ENCODE results near the gene UQCRHL. TPM values are rescaled to one million over a fixed set of nuclear protein-coding genes. Genes with fewer than 3 reads are reported as not detected.

The UQCRHL gene
- total RNA-seq, 6 donors from 2014 or later = 0.57 to 2.1 (median 1.1) TPM

GRCh38 chr1:15796086-15796462 lies 11.4 kb downstream of the UQCRHL start:
- DNase-seq = no peak
- no peaks in the 10 kb centered on the region for H3K27me3 ChIP-seq
- peak overlapping the region in 1 of 4 donors; percentile 47 for H3K27ac ChIP-seq
- peaks cover 30 to 42% (median 33%) of the 10 kb centered on the region in 4 donors for H3K4me1 ChIP-seq
- no peaks in the 10 kb centered on the region for H3K9me3 ChIP-seq
- WGBS, 2 donors = 97 to 100% methylated on average over 2 of the region's 2 CpGs
- TF ChIP-seq EP300 (IDR thresholded peaks at IDR 0.05) (no peak), POLR2AphosphoS5 (IDR thresholded peaks at IDR 0.05) (no peak), POLR2A (IDR thresholded peaks at IDR 0.05) (no peak)
- TF ChIP-seq, protein P1, sequence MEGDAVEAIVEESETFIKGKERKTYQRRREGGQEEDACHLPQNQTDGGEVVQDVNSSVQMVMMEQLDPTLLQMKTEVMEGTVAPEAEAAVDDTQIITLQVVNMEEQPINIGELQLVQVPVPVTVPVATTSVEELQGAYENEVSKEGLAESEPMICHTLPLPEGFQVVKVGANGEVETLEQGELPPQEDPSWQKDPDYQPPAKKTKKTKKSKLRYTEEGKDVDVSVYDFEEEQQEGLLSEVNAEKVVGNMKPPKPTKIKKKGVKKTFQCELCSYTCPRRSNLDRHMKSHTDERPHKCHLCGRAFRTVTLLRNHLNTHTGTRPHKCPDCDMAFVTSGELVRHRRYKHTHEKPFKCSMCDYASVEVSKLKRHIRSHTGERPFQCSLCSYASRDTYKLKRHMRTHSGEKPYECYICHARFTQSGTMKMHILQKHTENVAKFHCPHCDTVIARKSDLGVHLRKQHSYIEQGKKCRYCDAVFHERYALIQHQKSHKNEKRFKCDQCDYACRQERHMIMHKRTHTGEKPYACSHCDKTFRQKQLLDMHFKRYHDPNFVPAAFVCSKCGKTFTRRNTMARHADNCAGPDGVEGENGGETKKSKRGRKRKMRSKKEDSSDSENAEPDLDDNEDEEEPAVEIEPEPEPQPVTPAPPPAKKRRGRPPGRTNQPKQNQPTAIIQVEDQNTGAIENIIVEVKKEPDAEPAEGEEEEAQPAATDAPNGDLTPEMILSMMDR (IDR thresholded peaks at IDR 0.05) = no peak
- H3K4me3 ChIP-seq = no peak overlapping the region
- H3K36me3 ChIP-seq = no peaks in the 10 kb centered on the region
- no peak for ATAC-seq (ENCODE audit: low FRiP score in 2 of 2)

DNA sequence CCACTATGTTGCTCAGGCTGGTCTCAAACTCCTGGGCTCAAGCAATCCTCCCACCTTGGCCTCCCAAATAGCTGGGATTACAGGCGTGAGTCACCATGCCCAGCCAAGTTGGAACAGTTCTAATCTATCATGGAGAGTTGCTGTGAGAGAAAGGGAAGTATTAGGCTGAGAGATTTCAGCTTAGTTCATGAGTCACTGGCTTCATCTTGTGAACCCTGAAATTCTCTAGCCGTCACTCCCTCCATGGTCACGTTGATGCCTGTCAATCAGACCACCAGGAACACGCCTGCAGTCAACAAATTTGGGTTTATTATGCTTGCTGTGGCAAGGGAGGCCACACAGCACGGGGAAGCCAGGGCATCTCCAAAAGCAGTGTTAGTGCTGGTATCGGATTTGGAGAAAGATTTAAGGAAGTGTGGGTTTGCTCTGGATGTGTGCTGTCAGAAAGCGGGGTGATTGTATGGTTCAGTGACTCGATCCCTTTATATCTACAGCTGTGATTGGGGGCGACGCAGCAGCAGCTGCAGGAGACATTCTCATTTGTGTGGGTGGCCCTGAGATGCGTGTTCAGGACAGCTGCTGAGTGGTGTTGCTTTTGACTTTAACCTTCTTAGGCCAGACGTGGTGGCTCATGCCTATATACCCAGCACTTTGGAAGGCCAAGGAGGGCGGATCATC lies 18.7 kb downstream of the UQCRHL start:
- Histone ChIP-seq H3K9me3 (no peaks in the 10 kb centered on the region), H3K4me3 (no peak overlapping the region), H3K27ac (peak overlapping the region in 1 of 4 donors; percentile 7), H3K27me3 (no peaks in the 10 kb centered on the region), H3K36me3 (peaks cover 0 to 7% (median 0%) of the 10 kb centered on the region in 4 donors), H3K4me1 (peaks cover 3 to 13% (median 8%) of the 10 kb centered on the region in 4 donors)
- DNase-seq (peak in 1 of 2 donors; percentile 38), ATAC-seq (ENCODE audit: low FRiP score in 2 of 2) (peak in 1 of 2 donors; percentile 35)
- peak in 1 of 4 donors; percentile 22 for TF ChIP-seq POLR2A (IDR thresholded peaks at IDR 0.05)
- TF ChIP-seq, protein P1 (IDR thresholded peaks at IDR 0.05) = no peak
- no peak for TF ChIP-seq EP300 (IDR thresholded peaks at IDR 0.05)
- TF ChIP-seq POLR2AphosphoS5 (IDR thresholded peaks at IDR 0.05) = no peak
- WGBS, 2 donors = 72 to 80% methylated on average over 13 of the region's 13 CpGs

GRCh38 chr1:15786581-15786980 lies 20.9 kb downstream of the UQCRHL start:
- TF ChIP-seq EP300 (IDR thresholded peaks at IDR 0.05) = no peak
- TF ChIP-seq POLR2AphosphoS5 (IDR thresholded peaks at IDR 0.05) = no peak
- TF ChIP-seq, protein P1 (IDR thresholded peaks at IDR 0.05) = no peak
- no peak for TF ChIP-seq POLR2A (IDR thresholded peaks at IDR 0.05)
- H3K9me3 ChIP-seq = no peaks in the 10 kb centered on the region
- H3K4me3 ChIP-seq = no peak overlapping the region
- no peaks in the 10 kb centered on the region for H3K27me3 ChIP-seq
- peaks cover 0 to 15% (median 0%) of the 10 kb centered on the region in 4 donors for H3K36me3 ChIP-seq
- DNase-seq = peak in 1 of 2 donors; percentile 31
- H3K27ac ChIP-seq = no peak overlapping the region
- peak in 1 of 2 donors; percentile 73 for ATAC-seq (ENCODE audit: low FRiP score in 2 of 2)
- H3K4me1 ChIP-seq = peaks cover 0 to 8% (median 4%) of the 10 kb centered on the region in 4 donors
- WGBS, 2 donors = 62 to 72% methylated on average over 6 to 10 of the region's 10 CpGs

DNA sequence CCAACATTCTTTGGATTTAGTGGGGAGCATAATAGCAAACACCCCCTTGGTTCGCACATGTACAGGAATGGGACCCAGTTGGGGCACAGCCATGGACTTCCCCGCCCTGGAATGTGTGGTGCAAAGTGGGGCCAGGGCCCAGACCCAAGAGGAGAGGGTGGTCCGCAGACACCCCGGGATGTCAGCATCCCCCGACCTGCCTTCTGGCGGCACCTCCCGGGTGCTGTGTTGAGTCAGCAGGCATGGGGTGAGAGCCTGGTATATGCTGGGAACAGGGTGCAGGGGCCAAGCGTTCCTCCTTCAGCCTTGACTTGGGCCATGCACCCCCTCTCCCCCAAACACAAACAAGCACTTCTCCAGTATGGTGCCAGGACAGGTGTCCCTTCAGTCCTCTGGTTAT lies 21.8 kb downstream of the UQCRHL start:
- no peak overlapping the region for H3K27ac ChIP-seq
- ATAC-seq (ENCODE audit: low FRiP score in 2 of 2) (no peak), DNase-seq (no peak)
- no peak overlapping the region for H3K4me3 ChIP-seq
- H3K4me1 ChIP-seq = peaks cover 0 to 8% (median 4%) of the 10 kb centered on the region in 4 donors
- WGBS, 2 donors = 90 to 95% methylated on average over 3 to 8 of the region's 8 CpGs
- no peaks in the 10 kb centered on the region for H3K27me3 ChIP-seq
- H3K9me3 ChIP-seq = no peaks in the 10 kb centered on the region
- H3K36me3 ChIP-seq = peaks cover 0 to 15% (median under 1%) of the 10 kb centered on the region in 4 donors
- TF ChIP-seq POLR2AphosphoS5 (IDR thresholded peaks at IDR 0.05) = no peak
- no peak for TF ChIP-seq EP300 (IDR thresholded peaks at IDR 0.05)
- TF ChIP-seq, protein P1 (IDR thresholded peaks at IDR 0.05) = no peak
- no peak for TF ChIP-seq POLR2A (IDR thresholded peaks at IDR 0.05)
